ENCODE measurements around the gene TSNAXIP1. TPM values are rescaled to one million over a fixed set of nuclear protein-coding genes. Genes with fewer than 3 reads are reported as not detected.
A peak's percentile ranks its signal among the peaks of the same experiment; 100 is the strongest.

TSNAXIP1 gene
- polyA plus RNA-seq, 4 donors, result 0.72 to 0.80 TPM; not detected in 2

DNA sequence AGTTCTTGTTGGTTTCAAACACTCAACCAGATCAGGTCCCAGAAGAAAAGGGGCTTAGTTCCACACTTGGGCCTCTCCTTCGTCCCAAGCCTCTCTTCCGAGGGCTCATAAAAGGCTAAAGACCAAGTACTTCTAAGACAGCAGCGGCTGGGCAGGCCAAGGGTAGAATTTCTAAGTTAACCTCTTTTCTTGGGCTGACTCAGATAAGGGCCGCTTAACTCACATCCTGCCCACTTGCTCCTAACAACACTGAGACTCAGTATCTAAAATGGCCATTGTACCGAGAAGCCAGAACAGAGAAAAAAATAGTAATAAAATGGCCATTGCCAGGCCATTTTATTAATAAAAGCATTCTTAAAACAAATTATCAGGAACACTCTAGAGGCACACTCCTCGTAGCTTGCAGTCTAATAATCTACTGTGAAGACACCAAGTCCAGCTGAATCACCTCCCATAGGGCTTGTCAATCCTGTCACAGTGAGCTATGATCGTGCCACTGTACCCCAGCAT lies 42.5 kb upstream of the TSNAXIP1 start:
- Histone ChIP-seq H3K27me3 (ENCODE audit: control insufficient read depth in 3 of 3, insufficient read depth in 3 of 3, low read length in 3 of 3) (no peaks in the 10 kb centered on the region), H3K4me3 (ENCODE audit: low read depth in 1 of 3, low read length in 3 of 3) (no peak overlapping the region), H3K9me3 (ENCODE audit: control insufficient read depth in 2 of 2, insufficient read depth in 1 of 2, low read depth in 1 of 2, low read length in 1 of 2) (no peaks in the 10 kb centered on the region), H3K4me1 (ENCODE audit: control insufficient read depth in 3 of 3, insufficient read depth in 2 of 3, low read depth in 1 of 3, low read length in 2 of 3) (no peaks in the 10 kb centered on the region), H3K27ac (ENCODE audit: low read depth in 1 of 3, low read length in 2 of 3) (no peak overlapping the region), H3K36me3 (ENCODE audit: control insufficient read depth in 3 of 3, insufficient read depth in 2 of 3, low read depth in 1 of 3, low read length in 3 of 3) (peaks cover 0 to 45% (median 0%) of the 10 kb centered on the region in 3 donors)
- DNase-seq, result no peak
- 96 to 98% (median 97%) methylated on average over 7 of the region's 7 CpGs for WGBS, 3 donors
- FAIRE-seq, result no peak

- no peak overlapping the region for H3K27ac ChIP-seq (ENCODE audit: low read depth in 1 of 3, low read length in 2 of 3)
- H3K9me3 ChIP-seq (ENCODE audit: control insufficient read depth in 2 of 2, insufficient read depth in 1 of 2, low read depth in 1 of 2, low read length in 1 of 2), result no peaks in the 10 kb centered on the region
- H3K4me3 ChIP-seq (ENCODE audit: low read depth in 1 of 3, low read length in 3 of 3), result no peak overlapping the region
- FAIRE-seq (no peak), DNase-seq (no peak)
- no peaks in the 10 kb centered on the region for H3K4me1 ChIP-seq (ENCODE audit: control insufficient read depth in 3 of 3, insufficient read depth in 2 of 3, low read depth in 1 of 3, low read length in 2 of 3)
- H3K36me3 ChIP-seq (ENCODE audit: control insufficient read depth in 3 of 3, insufficient read depth in 2 of 3, low read depth in 1 of 3, low read length in 3 of 3), result peaks cover 0 to 43% (median 0%) of the 10 kb centered on the region in 3 donors
- no peaks in the 10 kb centered on the region for H3K27me3 ChIP-seq (ENCODE audit: control insufficient read depth in 3 of 3, insufficient read depth in 3 of 3, low read length in 3 of 3)
- WGBS, 3 donors, result 91 to 98% (median 94%) methylated on average over 4 of the region's 4 CpGs
Observed at GRCh38 chr16:67766291-67766690, 40.4 kb upstream of the TSNAXIP1 start.

GRCh38 chr16:67767953-67768352 lies 38.7 kb upstream of the TSNAXIP1 start:
- WGBS, 3 donors, result 75 to 85% (median 77%) methylated on average over 7 of the region's 7 CpGs
- FAIRE-seq (no peak), DNase-seq (no peak)
- no peak overlapping the region for H3K4me3 ChIP-seq (ENCODE audit: low read depth in 1 of 3, low read length in 3 of 3)
- H3K36me3 ChIP-seq (ENCODE audit: control insufficient read depth in 3 of 3, insufficient read depth in 2 of 3, low read depth in 1 of 3, low read length in 3 of 3), result peaks cover 0 to 43% (median under 1%) of the 10 kb centered on the region in 3 donors
- no peaks in the 10 kb centered on the region for H3K27me3 ChIP-seq (ENCODE audit: control insufficient read depth in 3 of 3, insufficient read depth in 3 of 3, low read length in 3 of 3)
- no peaks in the 10 kb centered on the region for H3K9me3 ChIP-seq (ENCODE audit: control insufficient read depth in 2 of 2, insufficient read depth in 1 of 2, low read depth in 1 of 2, low read length in 1 of 2)
- peaks cover 0 to 2% (median 0%) of the 10 kb centered on the region in 3 donors for H3K4me1 ChIP-seq (ENCODE audit: control insufficient read depth in 3 of 3, insufficient read depth in 2 of 3, low read depth in 1 of 3, low read length in 2 of 3)
- H3K27ac ChIP-seq (ENCODE audit: low read depth in 1 of 3, low read length in 2 of 3), result no peak overlapping the region

DNA sequence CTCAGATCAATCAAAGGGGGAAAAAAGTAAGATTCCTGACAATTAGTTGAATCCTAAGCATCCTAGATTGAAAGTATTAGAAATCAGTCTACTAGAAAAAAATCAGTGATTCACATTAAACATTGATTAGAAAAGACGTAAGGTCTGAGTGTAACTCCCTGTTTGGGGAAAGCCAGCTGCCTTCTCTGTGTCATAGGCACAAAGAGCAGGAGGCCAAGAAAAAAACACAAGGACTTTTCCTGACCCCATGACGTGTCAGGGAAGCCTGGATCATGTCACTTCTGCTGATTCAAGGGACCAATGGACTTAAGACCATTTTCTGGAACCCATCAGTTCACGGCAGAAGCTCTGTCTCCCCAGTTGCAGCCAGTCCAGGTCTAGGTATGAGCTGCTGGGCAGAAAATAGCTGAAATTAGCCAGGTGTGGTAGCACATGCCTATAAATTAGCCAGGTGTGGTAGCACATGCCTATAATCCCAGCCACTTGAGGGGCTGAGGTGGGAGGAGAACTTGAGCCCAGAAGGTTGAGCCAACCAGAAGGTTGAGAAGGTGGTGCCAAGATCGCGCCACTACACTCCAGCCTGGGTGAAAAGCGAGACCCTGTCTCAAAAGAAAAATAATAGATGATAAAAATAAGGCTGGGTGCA lies 36.2 kb upstream of the TSNAXIP1 start:
- Histone ChIP-seq H3K27ac (ENCODE audit: low read depth in 1 of 3, low read length in 2 of 3) (no peak overlapping the region), H3K4me3 (ENCODE audit: low read depth in 1 of 3, low read length in 3 of 3) (no peak overlapping the region), H3K27me3 (ENCODE audit: control insufficient read depth in 3 of 3, insufficient read depth in 3 of 3, low read length in 3 of 3) (no peaks in the 10 kb centered on the region), H3K36me3 (ENCODE audit: control insufficient read depth in 3 of 3, insufficient read depth in 2 of 3, low read depth in 1 of 3, low read length in 3 of 3) (peaks cover 0 to 40% (median 2%) of the 10 kb centered on the region in 3 donors), H3K9me3 (ENCODE audit: control insufficient read depth in 2 of 2, insufficient read depth in 1 of 2, low read depth in 1 of 2, low read length in 1 of 2) (peaks cover 0 to 2% of the 10 kb centered on the region in 2 donors), H3K4me1 (ENCODE audit: control insufficient read depth in 3 of 3, insufficient read depth in 2 of 3, low read depth in 1 of 3, low read length in 2 of 3) (peaks cover 0 to 6% (median 0%) of the 10 kb centered on the region in 3 donors)
- DNase-seq (no peak), FAIRE-seq (no peak)
- 93 to 94% (median 93%) methylated on average over 6 of the region's 6 CpGs for WGBS, 3 donors

DNA sequence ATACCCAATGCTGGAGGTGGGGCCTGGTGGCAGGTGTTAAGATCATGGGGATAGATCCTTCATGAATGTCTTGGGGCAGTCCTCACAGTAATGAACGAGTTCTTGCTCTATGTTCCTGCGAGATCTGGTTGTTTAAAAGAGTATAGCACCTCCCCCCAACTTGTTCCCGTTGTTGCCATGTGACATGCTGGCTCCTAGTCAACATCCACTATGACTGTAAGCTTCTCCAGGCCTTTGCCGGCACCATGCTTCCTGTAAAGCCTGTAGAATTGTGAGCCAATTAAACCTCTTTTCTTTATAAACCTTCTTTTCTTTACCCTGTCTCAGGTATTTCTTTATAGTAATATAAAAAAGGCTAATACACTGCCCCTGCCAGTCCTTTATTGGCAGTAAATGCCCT lies 33.6 kb upstream of the TSNAXIP1 start:
- Histone ChIP-seq H3K4me1 (ENCODE audit: control insufficient read depth in 3 of 3, insufficient read depth in 2 of 3, low read depth in 1 of 3, low read length in 2 of 3) (peaks cover 0 to 6% (median 0%) of the 10 kb centered on the region in 3 donors), H3K9me3 (ENCODE audit: control insufficient read depth in 2 of 2, insufficient read depth in 1 of 2, low read depth in 1 of 2, low read length in 1 of 2) (peaks cover 0 to 4% of the 10 kb centered on the region in 2 donors), H3K27ac (ENCODE audit: low read depth in 1 of 3, low read length in 2 of 3) (no peak overlapping the region), H3K27me3 (ENCODE audit: control insufficient read depth in 3 of 3, insufficient read depth in 3 of 3, low read length in 3 of 3) (no peaks in the 10 kb centered on the region), H3K4me3 (ENCODE audit: low read depth in 1 of 3, low read length in 3 of 3) (no peak overlapping the region), H3K36me3 (ENCODE audit: control insufficient read depth in 3 of 3, insufficient read depth in 2 of 3, low read depth in 1 of 3, low read length in 3 of 3) (peaks cover 0 to 36% (median 2%) of the 10 kb centered on the region in 3 donors)
- DNase-seq (no peak), FAIRE-seq (no peak)
- WGBS, 3 donors, result 56 to 82% (median 69%) methylated on average over 4 of the region's 4 CpGs

- H3K4me1 ChIP-seq (ENCODE audit: control insufficient read depth in 3 of 3, insufficient read depth in 2 of 3, low read depth in 1 of 3, low read length in 2 of 3), result peaks cover 0 to 6% (median 0%) of the 10 kb centered on the region in 3 donors
- H3K9me3 ChIP-seq (ENCODE audit: control insufficient read depth in 2 of 2, insufficient read depth in 1 of 2, low read depth in 1 of 2, low read length in 1 of 2), result peaks cover 0 to 4% of the 10 kb centered on the region in 2 donors
- WGBS, 3 donors, result 41 to 56% (median 54%) methylated on average over 6 of the region's 6 CpGs
- peak overlapping the region in 1 of 3 donors; percentile 13 for H3K27ac ChIP-seq (ENCODE audit: low read depth in 1 of 3, low read length in 2 of 3)
- H3K27me3 ChIP-seq (ENCODE audit: control insufficient read depth in 3 of 3, insufficient read depth in 3 of 3, low read length in 3 of 3), result no peaks in the 10 kb centered on the region
- FAIRE-seq (no peak), DNase-seq (peak in 1 of 2 donors; percentile 11)
- H3K4me3 ChIP-seq (ENCODE audit: low read depth in 1 of 3, low read length in 3 of 3), result no peak overlapping the region
- H3K36me3 ChIP-seq (ENCODE audit: control insufficient read depth in 3 of 3, insufficient read depth in 2 of 3, low read depth in 1 of 3, low read length in 3 of 3), result peaks cover 0 to 36% (median 2%) of the 10 kb centered on the region in 3 donors
Observed at GRCh38 chr16:67773569-67774456, 32.9 kb upstream of the TSNAXIP1 start.

- Histone ChIP-seq H3K36me3 (ENCODE audit: control insufficient read depth in 3 of 3, insufficient read depth in 2 of 3, low read depth in 1 of 3, low read length in 3 of 3) (peaks cover 0 to 32% (median 2%) of the 10 kb centered on the region in 3 donors), H3K4me1 (ENCODE audit: control insufficient read depth in 3 of 3, insufficient read depth in 2 of 3, low read depth in 1 of 3, low read length in 2 of 3) (peaks cover 0 to 7% (median 0%) of the 10 kb centered on the region in 3 donors), H3K27me3 (ENCODE audit: control insufficient read depth in 3 of 3, insufficient read depth in 3 of 3, low read length in 3 of 3) (no peaks in the 10 kb centered on the region), H3K4me3 (ENCODE audit: low read depth in 1 of 3, low read length in 3 of 3) (no peak overlapping the region), H3K27ac (ENCODE audit: low read depth in 1 of 3, low read length in 2 of 3) (no peak overlapping the region), H3K9me3 (ENCODE audit: control insufficient read depth in 2 of 2, insufficient read depth in 1 of 2, low read depth in 1 of 2, low read length in 1 of 2) (peaks cover 0 to 4% of the 10 kb centered on the region in 2 donors)
- no peak for DNase-seq
- WGBS, 3 donors, result 91 to 94% (median 94%) methylated on average over 3 of the region's 3 CpGs
- no peak for FAIRE-seq
Observed at GRCh38 chr16:67774457-67774853, 32.2 kb upstream of the TSNAXIP1 start.

DNA sequence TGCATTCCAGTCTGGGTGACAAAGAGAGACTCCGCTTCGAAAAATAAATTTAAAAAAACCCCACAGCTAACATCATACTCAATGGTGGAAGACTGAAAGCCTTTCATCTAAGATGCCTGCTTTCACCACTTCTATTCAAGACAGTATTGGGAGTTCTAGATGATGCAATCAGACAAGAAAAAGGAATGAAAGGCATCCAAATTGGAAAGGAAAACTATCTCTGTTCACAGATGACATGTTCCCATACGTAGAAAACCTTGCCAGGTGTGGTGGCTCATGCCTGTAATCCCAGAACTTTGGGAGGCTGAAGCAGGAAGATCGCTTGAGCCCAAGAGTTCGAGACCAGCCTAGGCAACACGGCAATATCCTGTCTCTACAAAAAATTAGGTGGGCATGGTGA lies 31.4 kb upstream of the TSNAXIP1 start:
- H3K4me1 ChIP-seq (ENCODE audit: control insufficient read depth in 3 of 3, insufficient read depth in 2 of 3, low read depth in 1 of 3, low read length in 2 of 3), result peaks cover 0 to 10% (median 0%) of the 10 kb centered on the region in 3 donors
- DNase-seq (no peak), FAIRE-seq (no peak)
- H3K36me3 ChIP-seq (ENCODE audit: control insufficient read depth in 3 of 3, insufficient read depth in 2 of 3, low read depth in 1 of 3, low read length in 3 of 3), result peaks cover 0 to 29% (median 2%) of the 10 kb centered on the region in 3 donors
- H3K27ac ChIP-seq (ENCODE audit: low read depth in 1 of 3, low read length in 2 of 3), result no peak overlapping the region
- peaks cover 0 to 4% of the 10 kb centered on the region in 2 donors for H3K9me3 ChIP-seq (ENCODE audit: control insufficient read depth in 2 of 2, insufficient read depth in 1 of 2, low read depth in 1 of 2, low read length in 1 of 2)
- no peak overlapping the region for H3K4me3 ChIP-seq (ENCODE audit: low read depth in 1 of 3, low read length in 3 of 3)
- no peaks in the 10 kb centered on the region for H3K27me3 ChIP-seq (ENCODE audit: control insufficient read depth in 3 of 3, insufficient read depth in 3 of 3, low read length in 3 of 3)
- 97% methylated on average over 6 of the region's 6 CpGs for WGBS, 3 donors

Data from small intestine (tissue), 7 donors.